NCI-H226 (cell line): ENCODE data around the gene TRPV5.
A peak's percentile ranks its signal among the peaks of the same experiment; 100 is the strongest.
"Not testable (repeated sequence)": the region's sequence is repeated elsewhere in the genome, so short reads cannot be mapped to it uniquely, and the experiment has no call there.

Experiments
- DNase-seq: peaks from one replicate; pipeline ENCODE4 v3.0.0-alpha.2; 2015

Gene TRPV5

DNA sequence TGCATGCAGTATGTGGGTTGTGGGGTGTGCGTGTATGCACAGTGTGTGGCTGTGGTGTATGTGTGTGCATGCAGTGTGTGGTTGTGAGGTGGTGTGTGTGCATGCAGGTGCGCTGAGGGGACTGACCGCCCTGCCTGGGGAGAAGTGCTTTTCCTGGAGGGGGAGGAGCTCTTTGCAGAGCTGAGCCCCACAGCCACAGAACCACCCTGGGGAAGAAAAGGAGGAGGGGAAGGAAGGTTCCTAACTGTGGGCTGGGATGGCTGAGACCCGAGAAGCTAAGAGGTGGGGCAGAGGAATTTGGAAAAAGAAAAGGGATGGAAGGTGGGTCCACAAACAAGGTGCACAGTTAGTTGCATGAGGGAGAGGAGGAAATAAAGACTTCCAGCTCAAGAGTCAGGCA, at the start of gene TRPV5:
Gene TRPV5, minus strand, starts transcription at position 123 of the 400 bp plus-strand sequence. CDS start 287 bp downstream, outside the sequence.
- DNase-seq: no peak

DNA sequence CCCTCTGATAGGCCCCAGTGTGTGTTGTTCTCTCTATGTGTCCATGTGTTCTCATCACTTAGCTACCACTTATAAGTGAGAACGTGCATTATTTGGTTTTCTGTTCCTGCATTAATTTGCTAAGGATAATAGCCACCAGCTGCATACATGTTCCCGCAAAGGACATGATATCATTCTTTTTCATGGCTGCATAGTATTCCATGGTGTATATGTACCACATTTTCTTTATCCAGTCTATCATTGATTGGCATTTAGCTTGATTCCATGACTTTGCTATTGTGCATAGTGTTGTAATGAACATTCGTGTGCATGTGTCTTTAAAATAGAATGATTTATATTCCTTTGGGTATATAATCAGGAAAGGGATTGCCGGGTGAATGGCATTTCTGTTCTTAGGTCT, 44.9 kb upstream of the TRPV5 start:
- not testable (repeated sequence) for DNase-seq

DNA sequence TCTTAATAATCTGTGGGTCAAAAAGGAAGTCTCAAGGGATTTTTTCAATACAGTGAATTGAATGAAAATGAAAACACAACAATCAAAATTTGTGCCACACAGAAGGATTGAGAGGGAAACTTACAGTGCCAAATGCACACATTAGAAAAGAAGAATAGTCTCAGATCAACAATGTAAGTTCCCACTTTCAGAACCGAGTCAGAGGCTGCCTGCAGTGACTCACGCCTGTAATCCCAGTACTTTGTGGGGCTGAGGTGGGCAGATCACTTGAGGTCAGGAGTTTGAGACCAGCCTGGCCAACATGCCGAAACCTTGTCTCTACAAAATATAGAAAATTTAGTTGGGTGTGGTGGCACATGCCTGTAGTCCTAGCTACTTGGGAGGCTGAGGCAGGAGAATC, 41.1 kb upstream of the TRPV5 start:
- DNase-seq: no peak

DNA sequence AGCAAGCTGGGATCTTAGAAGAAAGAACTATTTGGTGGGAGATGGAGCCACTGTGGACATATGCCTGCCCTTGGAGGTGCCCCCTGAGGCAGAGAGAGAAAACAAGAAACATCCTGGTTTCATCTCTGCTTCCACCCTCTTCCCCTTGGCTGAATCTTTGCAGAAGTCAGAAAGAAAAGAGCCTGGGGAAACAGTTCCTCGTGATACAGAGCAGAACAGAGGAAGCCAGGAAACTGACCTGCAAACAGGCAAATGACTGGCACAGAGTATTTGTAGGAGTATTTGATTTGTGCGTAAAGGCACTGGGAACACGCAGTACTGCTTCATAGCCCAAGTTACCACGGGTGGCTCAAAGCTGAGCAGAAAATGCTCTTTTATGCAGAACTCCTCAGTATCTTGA, 35.6 kb upstream of the TRPV5 start:
- DNase-seq: no peak

DNA sequence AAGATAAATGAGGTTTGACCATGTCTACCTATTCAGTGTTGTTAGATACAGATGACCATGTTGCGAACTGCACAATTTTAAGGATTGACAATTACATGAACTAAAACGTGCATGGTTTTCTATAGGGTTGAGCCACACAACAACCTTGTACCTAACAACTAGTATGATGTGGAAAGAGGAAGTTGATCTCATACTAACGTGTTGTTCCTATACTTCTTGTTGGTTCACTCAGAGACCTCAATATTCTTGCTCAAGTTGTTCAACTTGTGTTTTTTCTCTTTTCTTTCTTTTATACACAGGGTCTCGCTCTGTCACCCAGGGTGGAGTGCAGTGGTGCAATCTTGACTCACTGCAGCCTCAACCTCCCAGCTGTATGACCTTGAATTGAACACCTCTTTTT, 34.7 kb upstream of the TRPV5 start:
- no peak for DNase-seq

DNA sequence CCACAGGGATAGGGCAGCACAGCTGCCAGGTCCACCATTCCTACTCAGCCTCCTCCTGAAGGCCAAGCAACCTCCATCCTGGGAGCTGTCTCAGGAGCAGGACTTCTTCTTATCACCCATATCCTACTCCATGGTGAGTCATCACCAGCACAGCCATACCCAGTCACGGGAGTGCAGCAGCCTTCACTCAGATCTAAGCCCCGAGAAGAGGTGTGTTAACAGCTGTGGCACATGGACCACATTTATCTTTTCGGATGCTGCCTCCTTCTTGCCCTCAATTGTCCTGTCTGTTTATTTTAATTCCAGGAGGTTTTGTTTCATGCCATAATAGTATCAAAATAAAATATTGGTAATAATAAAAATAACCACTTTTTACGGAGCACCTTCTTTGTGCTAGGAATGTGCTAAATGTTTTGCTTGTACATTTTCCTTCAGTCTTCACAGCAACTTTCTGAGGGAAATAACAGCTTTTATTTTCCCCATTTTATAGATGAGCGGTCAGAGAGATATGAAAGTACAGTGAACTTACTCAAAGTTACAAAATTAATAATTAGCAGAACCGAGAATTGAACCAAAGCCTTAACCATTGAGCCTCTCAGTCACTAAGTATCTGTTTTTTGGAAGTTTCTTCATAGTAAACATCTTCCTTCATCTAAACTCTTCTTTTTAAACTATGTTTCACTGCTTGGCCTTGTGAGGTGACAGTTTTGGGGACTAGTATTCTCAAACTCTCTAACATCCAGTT, 31.1 kb upstream of the TRPV5 start:
- peak; percentile 37 for DNase-seq

DNA sequence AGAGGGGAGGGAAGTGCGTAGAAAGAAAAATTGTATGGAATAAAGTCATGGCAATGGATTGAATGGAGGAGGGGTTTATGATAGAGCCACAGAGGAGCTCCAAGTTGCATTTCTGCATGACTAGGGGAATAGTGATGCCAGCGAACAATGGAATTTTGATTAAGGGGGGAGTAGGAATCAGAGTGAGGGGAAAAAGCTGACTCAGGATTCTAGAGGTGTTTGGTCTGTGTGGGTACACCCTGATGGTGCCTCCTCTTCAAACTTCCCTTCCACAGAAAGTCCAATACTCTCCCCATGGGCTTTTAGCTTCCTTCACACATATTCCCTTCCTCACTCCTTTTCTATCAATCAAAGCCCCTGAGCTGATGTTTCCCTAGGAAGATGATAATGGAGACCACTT, 30.4 kb upstream of the TRPV5 start:
- DNase-seq: no peak

DNA sequence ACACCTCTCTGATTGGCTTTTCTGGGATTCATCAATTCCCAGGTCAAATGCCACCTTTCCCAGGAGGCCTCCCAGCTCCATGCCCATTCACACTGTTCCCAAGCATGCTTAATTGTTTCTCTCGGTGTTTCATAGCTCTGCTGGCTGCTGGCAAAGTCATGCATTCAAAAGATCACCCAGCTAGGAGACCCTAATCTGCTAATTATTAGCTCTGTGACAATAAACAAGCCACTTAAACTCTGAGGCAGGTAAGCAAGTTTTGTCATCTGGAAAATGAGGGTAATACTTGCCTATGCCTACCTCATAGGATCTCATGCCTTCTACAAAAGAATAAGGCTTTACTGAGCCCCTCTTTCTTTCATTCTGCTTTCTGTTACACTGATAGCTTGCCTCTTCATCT, 29.4 kb upstream of the TRPV5 start:
- DNase-seq: no peak

DNA sequence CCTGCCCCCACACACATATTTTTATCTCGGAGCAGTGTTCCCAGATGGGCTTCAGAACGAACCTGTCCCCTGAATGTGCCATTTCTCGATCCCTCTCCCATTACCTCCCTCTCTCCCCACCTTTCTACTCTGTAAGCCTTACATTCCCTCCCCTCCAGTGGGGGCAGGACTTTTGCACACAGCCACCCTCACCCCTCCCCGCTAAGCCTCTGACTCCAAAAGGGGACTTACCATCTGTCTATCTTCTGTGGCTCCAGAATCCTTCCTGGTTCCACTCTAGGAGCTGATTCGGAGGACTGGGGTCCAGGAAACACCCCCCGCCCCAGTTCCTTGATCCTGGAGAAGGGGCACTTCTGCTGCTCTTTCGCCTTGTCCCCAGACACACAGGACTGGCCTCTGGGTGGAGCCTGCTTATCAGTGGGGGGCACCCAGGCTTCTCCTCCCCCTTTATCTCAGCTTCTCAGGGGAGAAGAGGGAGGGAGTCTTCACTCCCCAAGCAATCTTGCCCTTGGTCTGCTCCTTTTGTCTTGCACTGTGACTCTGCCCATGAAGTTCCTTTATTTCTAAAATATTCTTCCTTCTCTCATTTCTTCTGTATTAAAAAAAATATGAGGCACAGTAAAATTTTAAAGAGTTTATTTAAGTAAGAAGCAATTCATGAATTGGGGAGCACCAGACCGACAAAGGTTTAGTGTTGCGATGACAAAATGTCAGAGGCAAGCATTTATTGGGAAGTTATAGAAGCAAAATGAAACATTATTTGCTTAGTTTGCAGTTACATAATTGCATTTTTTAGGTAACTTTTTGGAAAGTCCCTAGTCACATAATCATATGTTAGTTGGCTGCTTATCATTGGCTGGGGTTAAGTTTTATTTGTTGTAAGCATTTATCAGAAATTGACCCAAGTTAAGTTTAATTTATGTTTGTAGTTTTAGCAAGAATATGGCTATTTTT, 28.7 kb upstream of the TRPV5 start, which contains the start of gene KEL:
Gene KEL, minus strand, starts transcription at position 391 of the 954 bp plus-strand sequence. Its CDS starts 157 bp downstream, at position 234.
- DNase-seq: no peak

DNA sequence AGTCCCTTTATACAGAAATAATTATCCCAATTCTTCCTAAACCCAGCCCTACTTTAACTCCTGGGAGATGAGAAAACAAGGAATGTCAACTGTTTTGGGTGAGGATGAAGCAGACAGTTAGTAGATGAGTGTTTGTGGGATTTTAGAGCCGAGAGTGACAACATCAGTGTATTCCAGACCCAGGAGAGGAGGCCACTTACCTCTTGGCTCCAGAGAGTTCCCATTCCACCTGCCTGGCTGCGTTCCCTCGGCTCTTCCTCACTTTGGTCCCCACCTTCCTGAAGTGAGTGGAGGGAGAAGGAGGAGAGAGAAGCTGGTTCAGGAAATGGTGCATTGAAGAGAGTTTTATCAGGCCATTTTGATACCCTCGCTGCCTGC, 28.0 kb upstream of the TRPV5 start:
- DNase-seq: no peak

DNA sequence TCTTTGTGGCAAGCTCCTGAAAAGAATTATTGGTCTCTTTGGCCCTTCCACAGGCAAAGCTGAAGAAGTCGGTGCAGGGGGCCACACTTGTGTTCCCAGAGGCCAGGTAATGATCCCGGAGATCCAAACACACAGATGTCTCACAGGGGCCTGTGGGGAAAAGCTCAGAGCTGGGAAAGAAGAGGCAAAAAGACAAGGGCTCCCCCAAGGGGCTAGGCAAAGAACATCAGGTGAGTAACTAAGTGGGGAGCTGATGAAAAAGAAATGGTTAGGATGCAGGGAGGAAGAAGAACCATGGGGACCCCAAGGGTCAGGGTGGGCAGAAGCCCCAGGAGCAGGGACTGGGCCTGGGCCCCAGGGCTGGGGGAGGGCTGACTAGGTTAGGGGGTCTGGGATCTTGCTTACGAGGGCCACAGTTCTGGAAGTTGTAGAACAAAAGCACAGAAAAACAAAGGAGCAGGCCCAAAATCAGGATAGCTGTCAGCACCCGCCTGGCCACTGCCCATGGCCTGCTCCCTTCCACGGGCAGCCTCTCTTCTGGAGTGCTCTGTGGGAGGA, 27.5 kb upstream of the TRPV5 start:
- DNase-seq: no peak

DNA sequence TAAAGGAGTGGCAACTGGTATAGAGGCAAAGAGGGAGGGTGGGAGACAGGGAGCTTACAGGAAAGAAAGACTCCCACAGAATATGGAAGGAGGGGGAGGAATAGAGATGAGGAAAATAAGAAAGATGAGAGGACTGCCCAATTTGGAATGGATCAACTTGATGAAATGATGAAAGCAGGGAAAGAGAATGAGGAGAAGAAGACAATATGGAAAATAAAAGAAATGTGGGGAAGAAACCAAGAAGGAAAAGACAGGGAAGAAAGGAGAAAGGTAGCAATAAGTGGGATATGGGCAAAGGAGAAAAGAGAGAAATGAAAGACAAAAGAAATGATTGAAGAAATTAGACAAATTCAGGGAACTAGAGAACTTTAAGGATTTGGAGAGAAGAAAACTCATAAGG, 25.7 kb upstream of the TRPV5 start:
- DNase-seq: no peak

DNA sequence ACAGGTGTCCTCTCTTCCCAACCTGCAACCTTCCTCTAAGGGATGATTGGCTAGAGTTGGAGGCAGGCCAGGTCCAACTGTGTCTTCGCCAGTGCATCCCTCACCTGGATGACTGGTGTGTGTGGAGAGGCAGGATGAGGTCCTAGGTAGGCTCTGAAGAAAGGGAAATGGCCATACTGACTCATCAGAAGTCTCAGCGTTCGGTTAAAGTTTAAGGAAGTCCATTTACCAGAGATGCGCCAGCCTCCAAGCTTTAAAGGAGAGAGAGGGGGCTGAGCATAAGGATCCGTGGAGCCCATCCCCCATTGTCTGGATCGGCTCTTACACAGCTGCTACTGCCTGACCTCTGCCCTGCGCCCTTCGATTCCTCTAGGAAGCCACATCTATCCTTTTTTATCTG, 24.2 kb upstream of the TRPV5 start:
- DNase-seq: peak; percentile 5

DNA sequence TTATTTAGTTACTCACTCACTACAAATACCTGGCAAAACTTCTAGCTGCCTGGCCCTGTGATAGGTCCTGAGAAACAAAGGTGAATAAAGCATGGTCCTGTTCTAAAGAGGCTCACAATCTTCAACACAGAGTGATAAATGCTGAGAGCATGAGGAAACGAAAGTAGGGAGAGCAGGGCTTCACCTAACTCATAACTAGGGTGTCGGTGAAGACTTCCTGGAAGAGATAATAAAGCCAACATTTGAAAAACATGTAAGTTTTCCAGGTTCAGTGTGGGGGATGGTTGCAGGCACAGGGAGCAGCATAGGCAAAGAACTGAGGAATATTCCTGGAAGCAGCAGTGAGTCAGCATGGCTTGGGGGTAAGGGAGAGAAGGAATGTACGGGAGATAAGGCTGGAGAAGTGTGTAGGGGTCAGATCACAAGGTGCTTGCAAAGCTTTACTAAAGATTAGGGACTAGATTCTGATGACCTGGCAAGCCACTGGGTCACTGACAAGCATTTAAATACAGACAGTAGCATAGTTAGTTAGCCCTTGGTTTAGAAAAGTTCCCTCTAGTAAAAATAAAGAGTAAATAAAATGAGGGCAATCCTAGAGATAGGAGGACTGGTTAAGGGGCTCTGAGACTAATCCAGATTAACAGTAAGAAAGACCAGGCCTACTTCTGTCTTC, 23.5 kb upstream of the TRPV5 start:
- peak; percentile 96 for DNase-seq

DNA sequence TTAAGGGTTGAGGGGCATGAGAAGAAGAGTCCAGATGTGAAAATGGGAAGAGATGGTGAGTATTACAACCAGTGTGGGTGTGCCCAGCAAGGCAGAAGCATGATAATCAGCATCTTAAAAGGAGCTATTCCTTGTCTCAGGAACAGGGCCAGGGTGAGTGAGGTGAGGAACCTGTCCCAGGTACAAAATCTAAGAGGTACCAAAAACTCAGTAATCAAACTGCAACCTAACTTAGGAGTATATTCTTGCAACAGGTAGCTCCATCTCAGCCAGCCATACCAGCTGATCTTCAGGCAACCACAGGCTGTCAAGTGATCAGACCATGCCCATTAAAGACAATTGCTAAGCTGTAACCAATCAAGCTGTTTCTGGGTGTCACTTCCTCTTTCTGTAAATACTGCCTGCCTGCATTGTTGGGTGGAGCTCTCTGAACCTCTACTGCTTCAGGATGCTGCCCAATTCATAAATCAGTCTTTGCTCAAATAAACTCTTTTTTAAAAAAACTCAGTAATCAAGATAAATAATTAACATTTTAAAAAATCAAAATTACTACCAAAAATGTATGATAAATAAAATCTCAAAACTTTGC, 21.2 kb upstream of the TRPV5 start:
- no peak for DNase-seq

DNA sequence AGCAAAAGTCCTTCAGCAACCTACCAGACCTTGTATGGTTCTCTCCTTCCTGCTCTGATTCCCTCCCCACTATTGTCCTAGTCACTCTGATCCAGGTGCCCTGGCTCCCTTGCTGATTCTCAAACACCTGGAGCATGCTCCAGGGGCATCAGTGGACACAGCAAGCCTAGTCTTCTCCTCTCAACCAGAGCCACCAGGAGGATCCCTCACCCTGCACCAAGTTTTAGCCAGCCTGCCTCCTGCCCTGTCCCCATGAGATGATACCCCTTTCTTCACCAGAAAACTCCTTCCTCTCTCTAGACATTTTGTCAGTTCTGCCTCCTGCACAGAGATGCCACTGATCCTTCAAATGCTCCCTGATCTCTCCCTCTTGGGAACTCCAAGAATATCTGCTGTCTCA, 16.7 kb upstream of the TRPV5 start:
- no peak for DNase-seq

DNA sequence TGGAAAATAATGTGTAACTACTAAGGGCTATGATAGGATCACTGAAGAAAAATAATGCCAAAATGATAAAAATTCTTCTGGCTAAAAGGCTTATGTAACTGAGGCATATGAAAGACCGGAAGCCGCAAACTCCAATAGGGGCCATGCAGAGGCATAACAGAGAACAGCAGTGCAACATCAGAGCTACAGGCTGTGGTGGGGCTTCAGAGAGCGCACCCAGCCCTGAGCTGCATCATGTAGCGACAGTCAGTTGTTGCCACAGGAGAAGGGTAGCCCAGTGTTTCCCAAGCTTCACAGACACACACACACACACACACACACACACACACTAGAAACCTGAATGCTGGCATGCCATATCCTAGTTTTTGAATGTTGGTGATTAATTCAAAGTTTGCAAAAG, 15.1 kb upstream of the TRPV5 start:
- DNase-seq: no peak

DNA sequence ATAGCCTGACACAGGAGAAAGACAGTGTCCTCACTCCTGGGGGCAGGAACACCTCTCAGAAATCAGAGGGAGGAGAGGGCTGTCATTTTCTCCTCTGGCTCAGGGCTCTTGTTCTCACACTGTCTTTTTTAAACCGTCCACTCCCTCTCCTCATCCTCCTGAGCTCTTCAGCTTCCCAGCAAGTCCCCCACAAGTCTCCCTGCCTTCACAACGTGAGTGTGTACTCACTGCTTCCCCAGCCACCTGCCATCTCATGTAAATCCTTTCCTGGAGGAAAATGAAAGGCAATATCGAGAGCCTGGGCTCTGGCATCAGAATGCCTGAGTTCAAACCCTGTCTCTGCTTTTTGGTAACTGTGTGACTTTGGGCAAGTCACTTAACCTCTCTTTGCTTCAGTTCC, 11.5 kb upstream of the TRPV5 start:
- DNase-seq: no peak

DNA sequence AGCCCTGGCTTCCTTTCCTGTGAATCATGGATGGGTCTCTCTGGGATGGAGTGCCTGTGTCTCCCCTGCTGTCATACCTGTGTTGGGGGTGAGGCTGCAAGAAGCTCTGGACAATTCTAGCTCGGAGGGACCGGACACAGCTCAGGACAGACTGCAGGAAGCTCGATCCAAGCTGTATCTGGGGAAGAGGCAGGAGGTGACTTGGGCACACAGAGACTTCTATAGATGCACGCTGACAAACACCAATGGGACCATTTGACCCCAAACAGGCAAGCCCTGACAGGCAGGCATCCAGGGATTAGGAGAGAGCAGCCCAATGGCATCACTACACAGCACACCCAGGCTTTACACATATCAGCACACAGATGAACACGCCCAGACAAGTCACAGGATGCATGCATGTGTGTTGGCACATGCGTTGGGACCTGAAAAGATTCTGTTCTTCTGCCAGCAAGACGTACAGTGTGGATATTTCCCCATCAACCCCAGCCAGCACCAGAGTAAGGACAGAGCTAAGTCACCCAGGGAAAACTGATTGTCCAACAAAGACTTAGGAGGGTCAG, 10.2 kb upstream of the TRPV5 start:
- no peak for DNase-seq

DNA sequence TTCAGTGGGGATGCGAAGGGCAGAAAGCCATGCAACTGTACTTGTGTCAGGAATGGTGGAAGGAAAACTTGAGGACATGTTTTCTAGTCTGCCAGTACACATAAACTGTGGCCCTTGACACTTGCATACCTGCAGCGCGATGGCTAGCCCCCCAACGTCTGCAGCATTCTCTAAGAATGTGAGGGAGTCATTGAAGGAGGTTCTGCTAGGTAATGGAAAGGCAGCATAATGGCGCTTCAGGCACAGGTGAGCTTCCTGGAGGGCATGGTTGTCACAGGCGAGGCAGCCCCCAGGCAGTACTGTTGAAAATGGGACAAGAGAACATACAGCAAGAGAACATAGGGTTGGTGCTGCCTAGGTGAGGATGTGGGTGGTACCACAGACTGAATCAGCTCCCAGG, 9.2 kb upstream of the TRPV5 start:
- no peak for DNase-seq

DNA sequence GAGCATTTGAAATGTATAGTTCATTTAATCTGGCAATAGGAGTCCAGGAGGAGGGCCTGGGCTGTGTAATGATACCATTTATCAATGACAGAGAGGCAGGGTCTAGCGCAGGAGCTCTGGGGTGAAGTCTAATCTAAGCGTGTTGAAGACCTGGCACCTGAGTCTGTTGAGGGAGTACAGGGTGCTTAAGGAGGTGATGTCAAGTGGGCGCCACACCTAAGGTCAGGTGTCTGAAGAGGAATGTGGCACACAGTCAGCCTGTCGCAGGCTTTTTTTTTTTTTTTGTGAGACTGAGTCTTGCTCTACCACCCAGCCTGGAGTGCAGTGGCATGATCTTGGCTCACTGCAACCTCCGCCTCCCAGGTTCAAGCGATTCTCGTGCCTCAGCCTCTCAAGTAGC, 8.0 kb upstream of the TRPV5 start:
- no peak for DNase-seq

DNA sequence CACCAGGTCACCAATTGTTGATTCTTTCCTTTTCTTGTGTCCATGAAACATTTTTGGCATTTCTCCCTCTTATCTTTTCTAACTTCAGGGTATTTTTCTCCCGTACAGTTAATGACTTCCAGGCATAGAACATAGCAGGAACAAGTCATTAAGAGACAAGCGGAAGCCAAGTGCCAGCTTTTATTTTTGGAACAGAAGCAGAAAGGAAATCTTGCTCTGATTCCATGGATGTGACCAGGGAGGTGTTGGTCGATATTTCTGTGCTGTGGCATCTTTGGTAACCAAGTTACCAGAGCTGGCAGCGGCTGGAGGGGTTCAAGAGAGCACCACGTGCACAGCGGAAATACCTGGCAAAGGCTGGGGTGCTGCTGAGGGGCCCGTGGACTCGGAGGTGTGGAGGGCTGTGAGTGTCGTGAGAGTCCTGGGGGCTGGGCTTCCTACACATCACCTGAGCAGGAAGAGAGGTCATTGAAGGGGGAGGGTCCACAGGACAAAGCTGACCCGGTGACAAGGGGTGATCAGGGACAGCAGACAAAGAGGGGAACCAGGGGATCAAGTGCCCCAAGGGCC, 7.5 kb upstream of the TRPV5 start:
- no peak for DNase-seq
